Measurements from ENCODE around the gene WASF3. TPM values are rescaled to one million over a fixed set of nuclear protein-coding genes. Genes with fewer than 3 reads are reported as not detected.

Gene WASF3
- total and polyA plus RNA-seq, 2 of the 13 experiments (the other 11 are each of a cell fraction or from before 2014, with no cell fraction given): 10.4 to 17.2 TPM

- DNase-seq (ENCODE audit: low spot score) (no peak), FAIRE-seq (no peak), ATAC-seq (no peak)
- ChIA-PET POLR2A (no interaction called here), CTCF (ENCODE audit: low intra/inter-chr PET ratio, low total read pairs) (no interaction called here)
- intact Hi-C loops (cut with micrococcal nuclease; ENCODE audit: unreplicated experiment) (no loop called here), in situ Hi-C loops (cut with HindIII; ENCODE audit: extremely low pct_ligation_motif_present, low pct_unique_long_range_greater_than_20kb) (no loop called here)
- H3K9me3 ChIP-seq (ENCODE audit: low read length): no peaks in the 10 kb centered on the region
- whole genome bisulfite sequencing (ENCODE audit: low lambda C conversion rate): 51% methylated on average over 2 of the region's 2 CpGs
- peaks cover 31% of the 10 kb centered on the region for H3K79me2 ChIP-seq (ENCODE audit: insufficient read depth, low read length)
- no peak overlapping the region for H3K9ac ChIP-seq (ENCODE audit: insufficient read depth, low read depth, low read length)
- peaks cover 23% of the 10 kb centered on the region for H3K4me1 ChIP-seq (ENCODE audit: insufficient read depth, low read length)
- no peak overlapping the region for H3K4me3 ChIP-seq (replicated peaks in 1 of 3; ENCODE audit: insufficient read depth in 1 of 3, low read depth in 2 of 3, low read length in 3 of 3)
- BruUV-seq (replicated peaks): no TSS peak
- H3K27ac ChIP-seq (ENCODE audit: extremely low read length, insufficient read depth, low read length): no peak overlapping the region
- TF ChIP-seq MED1 (CRISPR knock-in tag; IDR thresholded peaks at IDR 0.05) (no peak), SP2 (CRISPR knock-in tag; IDR thresholded peaks at IDR 0.05) (no peak), ATF6 (CRISPR knock-in tag; conservative IDR thresholded peaks at IDR 0.05) (no peak), ZNF616 (CRISPR knock-in tag; IDR thresholded peaks at IDR 0.05; ENCODE audit: low read depth) (no peak), NFKBIZ (CRISPR knock-in tag; IDR thresholded peaks at IDR 0.05) (no peak), ZNF3 (CRISPR knock-in tag; IDR thresholded peaks at IDR 0.05) (no peak), CC2D1A (CRISPR knock-in tag; IDR thresholded peaks at IDR 0.05) (no peak), ZNF556 (CRISPR knock-in tag; IDR thresholded peaks at IDR 0.05; ENCODE audit: borderline replicate concordance) (no peak), ZC3H4 (CRISPR knock-in tag; IDR thresholded peaks at IDR 0.05; ENCODE audit: borderline replicate concordance) (no peak), HNF4A (CRISPR knock-in tag; IDR thresholded peaks at IDR 0.05) (no peak), PAXIP1 (CRISPR knock-in tag; conservative IDR thresholded peaks at IDR 0.05) (no peak), ARID2 (CRISPR knock-in tag; IDR thresholded peaks at IDR 0.05; ENCODE audit: borderline replicate concordance) (no peak), ELF4 (CRISPR knock-in tag; IDR thresholded peaks at IDR 0.05; ENCODE audit: borderline replicate concordance) (no peak), ZSCAN25 (CRISPR knock-in tag; IDR thresholded peaks at IDR 0.05) (no peak), ATF4 (CRISPR knock-in tag; IDR thresholded peaks at IDR 0.05) (no peak)
- 0 out of 2 replicates have a peak, but pooled peaks cover 5% of the 10 kb centered on the region for H4K20me1 ChIP-seq (ENCODE audit: insufficient read depth, low read length)
- no peak overlapping the region for H3K4me2 ChIP-seq (ENCODE audit: low read depth, low read length)
- H2AFZ ChIP-seq (ENCODE audit: low read length): no peak overlapping the region
- no peaks in the 10 kb centered on the region for H3K36me3 ChIP-seq (replicated peaks in 1 of 2; ENCODE audit: control insufficient read depth in 1 of 2, insufficient read depth in 2 of 2, low read length in 2 of 2)
- no peaks in the 10 kb centered on the region for H3K27me3 ChIP-seq (ENCODE audit: control insufficient read depth in 1 of 2, insufficient read depth in 2 of 2, low read length in 2 of 2)
Observed at GRCh38 chr13:26584713-26585112, 27.2 kb downstream of the WASF3 start.

Measured in HepG2 (cell line).